Myocyte (in vitro differentiated cells): ENCODE measurements around the gene TMC4. TPM values are rescaled to one million over a fixed set of nuclear protein-coding genes. Genes with fewer than 3 reads are reported as not detected.
A peak's percentile ranks its signal among the peaks of the same experiment; 100 is the strongest.
"Not testable (repeated sequence)": the region's sequence is repeated elsewhere in the genome, so short reads cannot be mapped to it uniquely, and the experiment has no call there.

Experiments
- DNase-seq: peaks from one replicate; pipeline ENCODE4 v3.0.0-alpha.2; 2012; ENCODE audit warnings: low read depth
- total RNA-seq: library from RNA; depleted of rRNA; stranded (reverse); fragments of >200 nt; gene quantifications from 2 replicates; pipeline ENCODE4 v1.2.3, GENCODE V29; 2014

The TMC4 gene
- total RNA-seq, 1 donor from 2014 or later = 0.86 TPM

DNA sequence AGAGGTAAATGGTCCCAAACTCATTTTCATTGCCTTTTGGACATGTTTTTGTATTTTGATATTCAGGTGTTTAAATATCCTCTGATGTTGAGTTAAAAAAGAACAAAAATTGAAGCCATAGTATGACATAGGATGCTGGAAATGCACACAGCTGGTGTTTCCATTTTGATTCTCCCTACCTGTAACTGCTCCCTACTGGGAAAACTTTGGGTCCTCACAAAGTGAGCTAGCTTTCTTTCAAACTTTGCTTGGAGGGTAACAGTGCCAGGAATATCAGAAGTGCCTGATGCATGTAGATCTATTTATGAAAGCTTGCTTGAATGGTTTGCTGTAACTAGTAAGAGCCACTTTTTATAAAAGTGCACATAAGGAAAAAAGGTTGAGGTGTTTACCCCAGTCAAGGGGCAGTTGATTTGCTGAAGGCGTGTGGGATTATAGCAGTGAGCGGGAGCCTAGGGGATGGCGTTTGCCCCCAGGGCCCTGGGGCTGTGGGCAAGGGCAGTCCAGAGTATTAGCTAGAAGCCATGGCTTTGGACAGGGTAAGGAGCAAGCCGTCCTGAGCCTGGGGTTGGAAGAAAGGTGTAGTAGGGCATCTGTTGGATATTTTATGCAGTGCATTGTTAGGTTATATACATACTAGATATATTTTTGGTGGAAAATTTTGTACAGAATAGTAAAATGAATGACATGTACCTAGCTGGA, 32.0 kb upstream of the TMC4 start:
- DNase-seq = no peak

DNA sequence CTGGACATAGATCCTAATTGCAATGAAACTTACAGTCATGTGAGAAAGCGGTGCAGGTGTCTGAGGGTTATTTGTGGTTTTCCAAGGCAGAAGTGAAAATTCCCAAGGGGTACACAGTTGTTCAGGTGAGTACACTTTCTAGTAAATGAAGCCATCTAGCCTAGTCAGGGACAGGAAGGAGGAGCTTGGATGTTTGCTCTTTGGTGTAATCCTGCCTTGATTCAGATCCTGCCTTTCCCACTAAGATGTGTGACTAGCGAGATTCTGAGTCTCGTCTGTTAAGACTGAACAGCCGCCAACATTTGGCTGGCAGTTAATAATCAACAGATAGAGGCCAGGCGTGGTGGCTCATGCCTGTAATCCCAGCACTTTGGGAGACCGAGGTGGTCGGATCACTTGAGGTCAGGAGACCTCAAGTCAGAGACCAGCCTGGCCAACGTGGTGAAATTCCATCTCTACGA, 30.2 kb upstream of the TMC4 start:
- DNase-seq = no peak

GRCh38 chr19:54201980-54202379, 29.0 kb upstream of the TMC4 start:
- DNase-seq = no peak

GRCh38 chr19:54201172-54201701, 28.3 kb upstream of the TMC4 start:
- DNase-seq = no peak

- DNase-seq = no peak
Observed at GRCh38 chr19:54199401-54199800, 26.4 kb upstream of the TMC4 start.

DNA sequence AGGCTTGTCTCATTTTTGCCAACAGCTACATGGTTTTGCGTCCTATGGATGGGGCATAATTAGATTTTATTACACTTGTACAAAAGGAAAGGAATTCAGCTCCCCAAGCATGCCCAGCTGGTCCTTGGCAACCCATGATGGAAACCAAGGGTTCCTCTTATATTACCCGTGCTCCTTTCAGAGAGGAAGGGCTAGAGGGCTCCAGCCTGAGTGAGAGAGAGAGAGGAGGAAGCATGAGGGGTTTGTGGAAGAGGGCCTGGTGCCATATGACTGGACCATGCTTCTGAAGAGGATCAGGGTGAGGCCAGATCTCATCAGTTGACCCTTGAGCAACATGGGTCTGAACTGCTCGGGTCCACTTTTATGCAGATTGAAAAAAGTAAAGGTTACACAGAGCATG, 24.2 kb upstream of the TMC4 start:
- no peak for DNase-seq

GRCh38 chr19:54196536-54196935, 23.6 kb upstream of the TMC4 start:
- DNase-seq = no peak

- not testable (repeated sequence) for DNase-seq
Observed at GRCh38 chr19:54194463-54194862, 21.5 kb upstream of the TMC4 start.

DNA sequence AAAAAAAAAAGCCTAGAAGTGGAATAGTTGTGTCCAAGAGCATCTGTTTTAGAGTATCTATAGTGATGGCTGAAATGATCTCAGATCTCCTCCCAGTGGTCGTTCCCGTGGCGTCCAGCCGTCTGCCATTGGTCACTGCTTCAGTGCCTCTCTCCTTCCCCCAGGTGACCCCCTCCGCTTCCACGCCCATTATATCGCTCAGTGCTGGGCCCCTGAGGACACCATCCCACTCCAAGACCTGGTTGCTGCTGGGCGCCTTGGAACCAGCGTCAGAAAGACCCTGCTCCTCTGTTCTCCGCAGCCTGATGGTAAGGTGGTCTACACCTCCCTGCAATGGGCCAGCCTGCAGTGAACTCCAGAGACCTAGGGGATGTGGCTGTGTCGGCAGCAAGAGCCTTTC, 20.1 kb upstream of the TMC4 start:
- no peak for DNase-seq

DNA sequence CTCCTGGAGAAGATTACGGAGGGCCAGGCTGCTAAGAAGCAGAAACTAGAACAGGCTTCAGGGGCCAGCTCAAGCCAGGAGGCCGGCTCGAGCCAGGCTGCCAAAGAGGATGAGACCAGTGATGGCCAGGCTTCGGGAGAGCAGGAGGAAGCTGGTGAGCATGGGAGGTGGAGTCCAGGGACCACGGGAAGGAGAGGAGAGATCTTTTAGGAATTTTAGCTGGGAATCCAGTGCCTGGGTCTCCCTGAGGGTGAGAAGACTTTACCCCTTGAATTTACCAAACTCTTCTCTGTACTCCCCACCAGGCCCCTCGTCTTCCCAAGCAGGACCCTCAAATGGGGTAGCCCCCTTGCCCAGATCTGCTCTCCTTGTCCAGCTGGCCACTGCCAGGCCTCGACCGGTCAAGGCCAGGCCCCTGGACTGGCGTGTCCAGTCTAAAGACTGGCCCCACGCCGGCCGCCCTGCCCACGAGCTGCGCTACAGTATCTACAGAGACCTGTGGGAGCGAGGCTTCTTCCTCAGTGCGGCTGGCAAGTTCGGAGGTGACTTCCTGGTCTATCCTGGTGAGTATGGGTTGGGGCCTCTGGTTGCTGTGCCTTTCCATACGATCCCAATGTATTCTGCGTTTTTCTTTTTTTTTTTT, 19.0 kb upstream of the TMC4 start:
- DNase-seq = no peak

- DNase-seq = peak; percentile 89
Observed at GRCh38 chr19:54191011-54191810, 18.3 kb upstream of the TMC4 start, which contains the start of gene TSEN34. TSS of gene TSEN34 (plus strand) at chr19:54191308. CDS start at chr19:54191365, 57 bp downstream.

DNA sequence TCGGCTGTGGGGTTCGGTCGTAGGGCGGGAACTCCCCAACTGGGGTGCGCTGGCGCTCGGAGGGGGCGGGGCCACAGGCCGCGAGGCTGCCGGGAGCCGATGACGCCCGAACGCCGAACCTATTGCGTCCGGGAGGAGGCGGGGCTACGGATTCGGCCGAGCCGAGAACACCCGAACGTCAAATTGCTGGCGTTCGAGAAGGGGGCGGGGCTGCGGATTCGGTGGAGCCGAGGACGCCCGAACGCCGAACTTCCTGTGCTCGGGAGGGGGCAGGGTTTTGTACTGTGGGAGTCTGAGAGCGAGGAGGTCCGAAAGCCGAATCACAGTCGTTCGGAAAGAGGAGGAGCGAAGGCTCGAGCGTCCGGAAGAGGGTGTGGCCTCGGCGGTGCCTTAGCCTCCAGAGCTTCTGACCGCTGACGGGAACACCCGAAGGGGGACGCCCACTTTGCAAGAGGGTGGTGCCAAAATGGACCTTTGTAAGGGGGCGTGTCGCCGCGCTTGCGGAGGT, 17.6 kb upstream of the TMC4 start:
- peak; percentile 99 for DNase-seq

GRCh38 chr19:54189735-54190502, 17.0 kb upstream of the TMC4 start:
- peak; percentile 100 for DNase-seq

- no peak for DNase-seq
Observed at GRCh38 chr19:54189145-54189734, 16.3 kb upstream of the TMC4 start, which contains the start of gene MBOAT7. TSS of gene MBOAT7 (minus strand) at chr19:54189580. CDS start at chr19:54188508, 1,072 bp downstream.

DNA sequence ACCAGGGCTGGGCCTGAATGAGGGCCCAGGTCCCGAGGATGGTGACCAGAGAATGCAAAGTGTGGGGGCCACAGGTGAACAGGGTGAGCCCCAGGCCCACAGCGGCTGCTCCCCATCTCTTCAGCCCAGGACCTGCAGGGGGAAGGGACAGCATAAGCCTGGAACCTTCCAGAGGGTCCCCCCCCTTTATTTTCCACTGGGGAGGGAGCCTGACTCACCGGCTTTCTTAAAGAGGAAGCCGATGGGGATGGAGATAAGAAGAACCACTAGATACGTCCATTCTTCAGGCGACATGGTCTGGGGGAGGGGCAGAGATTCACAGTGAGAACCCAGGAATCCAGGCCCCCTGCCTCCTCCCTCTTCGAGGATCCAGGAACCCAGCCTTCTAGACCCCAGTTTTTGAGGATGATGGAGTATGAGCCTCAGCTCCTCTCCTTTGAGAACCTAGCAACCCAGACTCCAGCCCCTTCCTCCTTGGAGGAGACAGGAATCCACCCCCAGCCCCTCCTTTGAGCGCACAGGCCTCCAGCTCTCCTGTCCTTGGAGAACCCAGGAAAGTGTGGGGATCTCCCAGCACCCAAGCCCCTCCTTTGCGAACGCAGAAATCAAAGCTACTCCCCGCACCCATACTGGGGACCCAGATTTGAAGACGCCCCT, 15.4 kb upstream of the TMC4 start:
- no peak for DNase-seq

DNA sequence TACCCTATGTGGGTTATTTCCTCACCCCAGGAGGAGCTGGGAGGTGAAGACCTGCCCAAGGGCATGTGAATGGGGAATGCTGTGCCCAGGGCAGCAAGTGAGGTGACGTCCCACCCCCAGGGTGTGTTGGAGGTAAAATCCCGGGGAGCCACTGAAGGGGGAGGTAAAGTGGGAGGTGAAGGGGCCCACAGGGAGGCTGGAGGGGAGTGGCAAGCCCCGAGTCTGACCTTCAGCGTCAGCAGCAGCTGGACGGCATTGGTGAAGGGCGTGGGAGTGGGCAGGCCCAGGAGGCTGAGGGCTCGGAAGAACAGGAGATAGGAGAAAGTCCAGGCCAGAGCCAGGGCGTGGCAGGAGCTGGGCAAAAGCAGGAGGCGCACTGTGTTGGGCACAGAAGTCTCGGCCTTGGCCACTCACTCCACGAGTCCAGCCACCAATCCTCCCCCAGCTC, 14.0 kb upstream of the TMC4 start:
- DNase-seq = no peak

GRCh38 chr19:54186351-54186750, 13.4 kb upstream of the TMC4 start:
- DNase-seq = no peak

DNA sequence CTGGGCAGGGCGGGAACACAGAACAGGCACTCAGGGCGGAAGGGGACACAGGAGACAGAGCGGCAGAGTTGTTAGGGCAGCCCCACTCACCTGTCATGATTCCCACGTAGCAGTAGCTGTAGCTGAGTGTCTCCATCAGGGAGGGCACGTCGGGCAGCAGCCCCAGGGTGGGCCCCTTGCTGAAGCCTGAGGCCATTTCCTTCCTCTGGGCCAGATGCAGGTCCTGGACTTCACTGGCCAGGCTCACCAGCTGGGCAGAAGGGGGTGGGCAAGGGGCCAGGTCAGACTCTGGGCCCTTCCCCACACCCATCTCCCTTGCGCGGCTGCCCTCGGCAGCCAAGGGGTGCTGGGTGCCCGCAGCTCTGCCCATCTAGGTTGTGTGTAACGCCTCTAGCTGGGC, 10.5 kb upstream of the TMC4 start:
- DNase-seq = no peak

- not testable (repeated sequence) for DNase-seq
Observed at GRCh38 chr19:54181894-54182293, 8.9 kb upstream of the TMC4 start.

GRCh38 chr19:54180691-54181091, 7.7 kb upstream of the TMC4 start:
- no peak for DNase-seq
